ENCODE data around the gene SLC25A21.
A peak's percentile ranks its signal among the peaks of the same experiment; 100 is the strongest.

SLC25A21 gene

GRCh38 chr14:37021390-37021789 lies 151.0 kb downstream of the SLC25A21 start:
- peak; percentile 66 for TF ChIP-seq SCRT2 (tag by site-specific recombination; IDR thresholded peaks at IDR 0.05)
- TF ChIP-seq PRDM6 (tag by site-specific recombination; IDR thresholded peaks at IDR 0.05): peak; percentile 32; the same call in 1 of the 2 replicates
- TF ChIP-seq SCRT1 (tag by site-specific recombination; IDR thresholded peaks at IDR 0.05; ENCODE audit: borderline replicate concordance): peak; percentile 20; the same call in 1 of the 2 replicates
- TF ChIP-seq ZNF558 (tag by site-specific recombination; IDR thresholded peaks at IDR 0.05): no peak
- Histone ChIP-seq H3K9me3 (ENCODE audit: control insufficient read depth, insufficient read depth, low read depth, low read length) (no peaks in the 10 kb centered on the region), H3K4me1 (ENCODE audit: control insufficient read depth, insufficient read depth, low read length) (peaks cover 16% of the 10 kb centered on the region), H3K27ac (ENCODE audit: extremely low read depth, low read depth, low read length) (no peak overlapping the region), H3K4me3 (ENCODE audit: low read depth, low read length) (no peak overlapping the region), H3K36me3 (ENCODE audit: control insufficient read depth in 2 of 2, insufficient read depth in 1 of 2, low read length in 2 of 2) (no peaks in the 10 kb centered on the region)
- POLR2A ChIA-PET: no interaction called here
- CTCF ChIA-PET: interaction anchor here (0.7 kb wide), 1 partner anchor 73 kb away, joined by 3 read pairs; no protein-coding TSS in a partner anchor

GRCh38 chr14:37019488-37019887 lies 152.9 kb downstream of the SLC25A21 start:
- Histone ChIP-seq H3K4me1 (ENCODE audit: control insufficient read depth, insufficient read depth, low read length) (0 out of 2 replicates have a peak, but pooled peaks cover 2% of the 10 kb centered on the region), H3K36me3 (ENCODE audit: control insufficient read depth in 2 of 2, insufficient read depth in 1 of 2, low read length in 2 of 2) (no peaks in the 10 kb centered on the region), H3K27ac (ENCODE audit: extremely low read depth, low read depth, low read length) (no peak overlapping the region), H3K9me3 (ENCODE audit: control insufficient read depth, insufficient read depth, low read depth, low read length) (no peaks in the 10 kb centered on the region), H3K4me3 (ENCODE audit: low read depth, low read length) (no peak overlapping the region)
- TF ChIP-seq ZBTB1 (tag by site-specific recombination; IDR thresholded peaks at IDR 0.05) (no peak), ZNF391 (tag by site-specific recombination; IDR thresholded peaks at IDR 0.05; ENCODE audit: borderline replicate concordance, low read depth) (no peak), GLI4 (tag by site-specific recombination; IDR thresholded peaks at IDR 0.05) (no peak), ZNF148 (tag by site-specific recombination; IDR thresholded peaks at IDR 0.05; ENCODE audit: borderline replicate concordance) (no peak), ZNF354C (tag by site-specific recombination; IDR thresholded peaks at IDR 0.05; ENCODE audit: borderline replicate concordance, low read depth) (no peak), ZEB2 (tag by site-specific recombination; IDR thresholded peaks at IDR 0.05) (no peak), ZSCAN30 (tag by site-specific recombination; IDR thresholded peaks at IDR 0.05) (no peak), AEBP2 (tag by site-specific recombination; IDR thresholded peaks at IDR 0.05; ENCODE audit: borderline replicate concordance) (no peak), ZNF26 (tag by site-specific recombination; IDR thresholded peaks at IDR 0.05) (no peak), ELK4 (IDR thresholded peaks at IDR 0.05; ENCODE audit: borderline replicate concordance, low read depth, low read length) (no peak), ZNF544 (tag by site-specific recombination; IDR thresholded peaks at IDR 0.05) (no peak), REST (tag by site-specific recombination; IDR thresholded peaks at IDR 0.05) (no peak), HOXC10 (CRISPR knock-in tag; IDR thresholded peaks at IDR 0.05) (no peak)
- POLR2A ChIA-PET: no interaction called here
- CTCF ChIA-PET: no interaction called here
